H1 (cell line): ENCODE results near the gene ZNF613. TPM values are rescaled to one million over a fixed set of nuclear protein-coding genes. Genes with fewer than 3 reads are reported as not detected.

ENCODE experiments used
- CTCF ChIA-PET: fragments of 300-600 bp; sonication (Branson Sonifier 250); formaldehyde crosslinking; loops from one replicate; lab custom pipeline; 2021; ENCODE audit not compliant: partially characterized antibody; lab: Charles Lee
- POLR2A ChIA-PET: fragments of 300-600 bp; sonication (Branson Sonifier 250); formaldehyde crosslinking; loops from one replicate; lab custom pipeline; 2021; ENCODE audit warnings: inconsistent platforms; ENCODE audit not compliant: partially characterized antibody; lab: Charles Lee
- DNase-seq, 2 experiments: peaks; one replicate each; pipeline versions ENCODE4 v3.0.0 to v3.0.0-alpha.2; 2010 to 2022; ENCODE audit warnings: low spot score in 2 of 2, low read depth in 1 of 2, mixed read lengths in 1 of 2
- FAIRE-seq: peaks from 2 replicates; lab custom pipeline; 2011; peaks lifted over from hg19 to GRCh38; lab: Jason Lieb, UNC
- H2AFZ ChIP-seq: 2 replicates; pipeline ENCODE4 v1.8.1; 2012; ENCODE audit warnings: low read length, inconsistent platforms
- H2AK5ac ChIP-seq: 2 replicates; pipeline ENCODE4 v1.6.1; 2013; ENCODE audit warnings: low read depth, low read length
- H2BK120ac ChIP-seq: replicated peaks from 2 replicates; pipeline ENCODE3; 2013; ENCODE audit warnings: low read depth, low read length, inconsistent platforms
- H2BK12ac ChIP-seq: 2 replicates; pipeline ENCODE4 v1.6.1; 2013; ENCODE audit warnings: low read depth, low read length
- H2BK15ac ChIP-seq: 2 replicates; pipeline ENCODE4 v1.6.1; 2013; ENCODE audit warnings: low read length
- H2BK20ac ChIP-seq: 2 replicates; pipeline ENCODE4 v1.6.1; 2013; ENCODE audit warnings: low read length
- H2BK5ac ChIP-seq: 2 replicates; pipeline ENCODE4 v1.6.1; 2013; ENCODE audit warnings: low read depth, low read length
- H3K14ac ChIP-seq: 2 replicates; pipeline ENCODE4 v1.6.1; 2013; ENCODE audit warnings: inconsistent platforms; ENCODE audit not compliant: insufficient read length
- H3K18ac ChIP-seq: 2 replicates; pipeline ENCODE4 v1.6.1; 2013; ENCODE audit warnings: low read length; ENCODE audit errors: extremely low read depth
- H3K23ac ChIP-seq: 2 replicates; pipeline ENCODE4 v1.6.1; 2013; ENCODE audit warnings: inconsistent platforms; ENCODE audit not compliant: insufficient read length
- H3K23me2 ChIP-seq: 2 replicates; pipeline ENCODE4 v1.6.1; 2013; ENCODE audit warnings: low read depth, low read length
- H3K27ac ChIP-seq: 2 replicates; pipeline ENCODE4 v1.6.1; 2011; ENCODE audit warnings: low read depth, low read length, inconsistent platforms
- H3K27me3 ChIP-seq, 4 experiments: replicated peaks in 1 of 4; 1 replicate in 1 of 4; 2 replicates in 3 of 4; pipeline versions ENCODE4 v1.6.1 to v1.8.1; 2011 to 2013; ENCODE audit warnings: low read length in 3 of 4, mild to moderate bottlenecking in 3 of 4, inconsistent platforms in 2 of 4, mixed read lengths in 2 of 4, moderate library complexity in 1 of 4; ENCODE audit not compliant: control insufficient read depth in 3 of 4, insufficient read depth in 3 of 4; ENCODE audit errors: extremely low read depth in 1 of 4
- H3K36me3 ChIP-seq, 4 experiments: 2 replicates each; pipeline versions ENCODE4 v1.6.1 to v1.8.1; 2011 to 2013; ENCODE audit warnings: mild to moderate bottlenecking in 4 of 4, low read length in 3 of 4, moderate library complexity in 2 of 4, control low read depth in 1 of 4, inconsistent platforms in 1 of 4; ENCODE audit not compliant: insufficient read depth in 4 of 4, control insufficient read depth in 2 of 4
- H3K4ac ChIP-seq: replicated peaks from 2 replicates; pipeline ENCODE3; 2013; ENCODE audit warnings: low read length, low read depth, mixed read lengths, inconsistent platforms; ENCODE audit not compliant: insufficient read length
- H3K4me1 ChIP-seq, 4 experiments: replicated peaks in 1 of 4; 1 replicate in 1 of 4; 2 replicates in 3 of 4; pipeline versions ENCODE4 v1.6.1 to v1.8.1; 2011 to 2013; ENCODE audit warnings: low read length in 3 of 4, inconsistent platforms in 2 of 4, mixed read lengths in 1 of 4; ENCODE audit not compliant: insufficient read depth in 4 of 4, control insufficient read depth in 3 of 4
- H3K4me2 ChIP-seq, 2 experiments: 2 replicates each; pipeline versions ENCODE4 v1.6.1 to v1.8.1; 2011 to 2013; ENCODE audit warnings: low read depth in 2 of 2, low read length in 2 of 2, control low read depth in 1 of 2, inconsistent platforms in 1 of 2, mild to moderate bottlenecking in 1 of 2; ENCODE audit not compliant: insufficient read depth in 1 of 2
- H3K4me3 ChIP-seq, 4 experiments: fragments of 200-600, 300-600 bp in 1 of 4; sonication (generic), shearing (Covaris generic), sonication (Bioruptor Twin) in 1 of 4; 2 replicates each; pipeline versions ENCODE4 v1.5.1 to v1.8.1; 2011 to 2016; ENCODE audit warnings: low read length in 4 of 4, low read depth in 3 of 4, control low read depth in 2 of 4, inconsistent platforms in 2 of 4, mild to moderate bottlenecking in 2 of 4, mixed read lengths in 1 of 4, moderate library complexity in 1 of 4; ENCODE audit not compliant: insufficient read depth in 2 of 4; ENCODE audit errors: extremely low read depth in 1 of 4
- H3K56ac ChIP-seq: replicated peaks from 2 replicates; pipeline ENCODE3; 2013; ENCODE audit warnings: low read depth, mild to moderate bottlenecking, mixed read lengths, low read length, inconsistent platforms; ENCODE audit not compliant: insufficient read length
- H3K79me1 ChIP-seq: 2 replicates; pipeline ENCODE4 v1.6.1; 2013; ENCODE audit warnings: low read depth, low read length, control low read depth
- H3K79me2 ChIP-seq, 2 experiments: 2 replicates each; pipeline versions ENCODE4 v1.6.1 to v1.8.1; 2012 to 2013; ENCODE audit warnings: low read length in 2 of 2, mild to moderate bottlenecking in 2 of 2, inconsistent platforms in 1 of 2; ENCODE audit not compliant: insufficient read depth in 2 of 2, control insufficient read depth in 1 of 2
- H3K9ac ChIP-seq, 4 experiments: replicated peaks in 1 of 4; 1 replicate in 1 of 4; 2 replicates in 3 of 4; pipeline versions ENCODE4 v1.6.1 to v1.8.1; 2011 to 2013; ENCODE audit warnings: low read depth in 3 of 4, low read length in 3 of 4, control low read depth in 2 of 4, mild to moderate bottlenecking in 2 of 4, moderate library complexity in 2 of 4, inconsistent platforms in 1 of 4; ENCODE audit errors: extremely low read depth in 1 of 4
- H3K9me3 ChIP-seq, 2 experiments: 2 replicates each; pipeline versions ENCODE4 v1.6.1 to v1.8.1; 2012 to 2013; ENCODE audit warnings: mild to moderate bottlenecking in 2 of 2, moderate library complexity in 2 of 2, control low read depth in 1 of 2, inconsistent platforms in 1 of 2, low read depth in 1 of 2, low read length in 1 of 2, mixed read lengths in 1 of 2; ENCODE audit not compliant: insufficient read depth in 2 of 2
- H4K20me1 ChIP-seq, 2 experiments: replicated peaks in 1 of 2; 2 replicates each; pipeline versions ENCODE3 to v1.8.1; 2011 to 2013; ENCODE audit warnings: inconsistent platforms in 2 of 2, low read length in 2 of 2, mild to moderate bottlenecking in 1 of 2; ENCODE audit not compliant: insufficient read depth in 2 of 2, control insufficient read depth in 1 of 2
- H4K5ac ChIP-seq: 2 replicates; pipeline ENCODE4 v1.6.1; 2013; ENCODE audit warnings: low read length, low read depth, mixed read lengths, inconsistent platforms; ENCODE audit not compliant: insufficient read length
- H4K8ac ChIP-seq: 2 replicates; pipeline ENCODE4 v1.8.0; 2013; ENCODE audit warnings: mild to moderate bottlenecking, moderate library complexity, low read length, inconsistent platforms; ENCODE audit not compliant: insufficient read depth; ENCODE audit errors: extremely low read depth
- H4K91ac ChIP-seq: replicated peaks from 2 replicates; pipeline ENCODE3; 2013; ENCODE audit warnings: low read length, mixed read lengths, inconsistent platforms; ENCODE audit not compliant: insufficient read length
- ASH2L ChIP-seq: fragments of 200-600, 300-600 bp; sonication (generic); IDR thresholded peaks from one replicate; pipeline ENCODE4 v1.7.1; 2017; ENCODE audit warnings: low read length
- BCL11A ChIP-seq, 2 experiments: IDR thresholded peaks; one replicate each; pipeline ENCODE4 v1.6.1; 2011; ENCODE audit warnings: low read depth in 2 of 2, low read length in 2 of 2, mild to moderate bottlenecking in 2 of 2
- GABPA ChIP-seq: IDR thresholded peaks from 2 replicates; pipeline ENCODE4 v1.6.1; 2011; ENCODE audit warnings: mild to moderate bottlenecking, low read length, moderate library complexity, borderline replicate concordance; ENCODE audit not compliant: insufficient read depth
- JUN ChIP-seq: IDR thresholded peaks from 2 replicates; pipeline ENCODE4 v1.6.1; 2011; ENCODE audit warnings: low read depth, mild to moderate bottlenecking, improper control_type of control experiment, low read length
- RBBP5 ChIP-seq: IDR thresholded peaks from 2 replicates; pipeline ENCODE4 v1.7.1; 2012; ENCODE audit warnings: low read depth, mild to moderate bottlenecking, inconsistent platforms, low read length, moderate library complexity, borderline replicate concordance
- RNF2 ChIP-seq: fragments of 200-900, 300-1000 bp; sonication (generic); IDR thresholded peaks from 2 replicates; pipeline ENCODE4 v1.7.1; 2016; ENCODE audit warnings: borderline replicate concordance, low read depth, mild to moderate bottlenecking, antibody characterized with exemption, low read length; ENCODE audit not compliant: poor library complexity, severe bottlenecking; ENCODE audit errors: missing control alignments
- SIRT6 ChIP-seq: IDR thresholded peaks from one replicate; pipeline ENCODE4 v1.7.1; 2012; ENCODE audit warnings: low read length, inconsistent platforms
- SP4 ChIP-seq: IDR thresholded peaks from 2 replicates; pipeline ENCODE4 v1.6.1; 2012; ENCODE audit warnings: low read length, inconsistent platforms
- TAF1 ChIP-seq: IDR thresholded peaks from 2 replicates; pipeline ENCODE4 v1.6.1; 2011; ENCODE audit warnings: mild to moderate bottlenecking, low read depth, low read length
- WGBS, 2 experiments: shearing (Covaris generic) in 1 of 2; methylation state at CpG; one replicate each; pipeline versions ENCODE4 v1.1.6 to v1.1.7; 2013 to 2015; ENCODE audit warnings: low lambda C conversion rate in 2 of 2, mixed read lengths in 2 of 2, inconsistent platforms in 1 of 2, low coverage in 1 of 2, missing lambda C conversion rate in 1 of 2; ENCODE audit not compliant: insufficient replicate concordance in 2 of 2, insufficient coverage in 1 of 2, insufficient read length in 1 of 2; ENCODE audit errors: extremely low coverage in 1 of 2, missing lambda C conversion rate in 1 of 2; 5-methylcytosine and 5-hydroxymethylcytosine counted together
- polyA plus RNA-seq, 7 experiments: library from polyadenylated mRNA; depleted of rRNA in 3 of 7; stranded (reverse) in 5 of 7; unstranded in 2 of 7; fragments of >200 nt in 5 of 7; fragments of 200-250 nt in 2 of 7; gene quantifications; 1 replicate in 5 of 7; 2 replicates in 1 of 7; 4 replicates in 1 of 7; pipeline versions ENCODE4 v1.2.1 to v1.2.3, GENCODE V29; 2011 to 2013; ENCODE audit warnings: missing spikeins in 2 of 7, mixed read lengths in 2 of 7
- total RNA-seq: library from RNA; stranded (reverse); fragmentation: NEBNext Ultra II Directional; extraction: Animal tissue kit (Norgen Biotek cat#: 25700); gene quantifications from 2 replicates; pipeline ENCODE4 v1.2.1, GENCODE V29; 2021
- TF ChIP-seq, protein P1 (sequence below): IDR thresholded peaks from 2 replicates; pipeline ENCODE4 v1.6.1; 2012; ENCODE audit warnings: inconsistent platforms

ZNF613 gene
- total and polyA plus RNA-seq, 2 of the 8 experiments (the other 6 are each of a cell fraction or from before 2014, with no cell fraction given), result 4.7 to 14.2 TPM

DNA sequence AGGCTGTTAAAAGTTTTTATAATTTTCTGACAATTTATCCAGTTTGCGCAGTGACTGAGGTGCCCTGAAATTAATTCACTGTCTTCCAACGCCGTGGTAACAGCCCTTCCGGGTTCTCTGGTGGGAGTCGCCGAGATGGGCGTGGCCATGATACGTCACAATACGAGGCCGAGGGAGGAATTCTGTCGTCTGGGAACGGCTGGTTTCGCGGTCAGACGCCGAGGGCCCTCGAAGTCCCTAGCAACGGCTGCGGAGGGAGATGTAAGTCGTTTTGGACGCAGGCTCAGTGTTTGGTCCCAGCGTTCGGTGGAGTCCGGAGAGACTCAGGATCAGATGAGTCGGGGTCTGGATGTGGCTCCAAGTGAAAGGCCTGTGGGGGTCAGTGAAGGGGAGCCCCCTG, 21.7 kb downstream of the ZNF613 start:
- CTCF ChIA-PET, result no interaction called here
- Histone ChIP-seq H3K27ac (no peak overlapping the region), H4K8ac (no peak overlapping the region; the same call in 1 of the 2 replicates), H3K9me3 (peaks cover 69 to 82% of the 10 kb centered on the region in 2 experiments), H2AFZ (no peak overlapping the region), H3K9ac (no peak overlapping the region), H3K79me1 (0 out of 2 replicates have a peak, but pooled peaks cover 2% of the 10 kb centered on the region), H3K36me3 (peaks cover 13 to 29% (median 23%) of the 10 kb centered on the region in 4 experiments), H3K79me2 (no peaks in the 10 kb centered on the region), H4K91ac (no peak overlapping the region), H3K18ac (no peak overlapping the region), H3K14ac (no peak overlapping the region), H3K4me1 (no peaks in the 10 kb centered on the region), H3K4ac (no peak overlapping the region), H2BK12ac (no peak overlapping the region), H4K5ac (no peak overlapping the region), H3K4me3 (no peak overlapping the region), H3K23ac (no peak overlapping the region), H2BK5ac (no peak overlapping the region), H3K56ac (no peak overlapping the region), H3K4me2 (no peak overlapping the region), H2AK5ac (no peak overlapping the region), H3K23me2 (no peaks in the 10 kb centered on the region), H4K20me1 (no peaks in the 10 kb centered on the region), H2BK15ac (no peak overlapping the region), H3K27me3 (no peaks in the 10 kb centered on the region), H2BK120ac (no peak overlapping the region), H2BK20ac (no peak overlapping the region)
- POLR2A ChIA-PET, result no interaction called here
- no peak for FAIRE-seq
- 95% methylated on average over 25 of the region's 25 CpGs; no CpG with 5 or more reads in 1 of the 2 experiments for WGBS, 2 experiments
- no peak for DNase-seq
- TF ChIP-seq SIRT6 (no peak), RNF2 (no peak), RBBP5 (no peak), BCL11A (IDR thresholded peaks at IDR 0.05; ENCODE audit: low read depth in 2 of 2, low read length in 2 of 2) (no peak), ASH2L (no peak), SP4 (no peak), GABPA (no peak), JUN (no peak), TAF1 (no peak)
- TF ChIP-seq, protein P1, sequence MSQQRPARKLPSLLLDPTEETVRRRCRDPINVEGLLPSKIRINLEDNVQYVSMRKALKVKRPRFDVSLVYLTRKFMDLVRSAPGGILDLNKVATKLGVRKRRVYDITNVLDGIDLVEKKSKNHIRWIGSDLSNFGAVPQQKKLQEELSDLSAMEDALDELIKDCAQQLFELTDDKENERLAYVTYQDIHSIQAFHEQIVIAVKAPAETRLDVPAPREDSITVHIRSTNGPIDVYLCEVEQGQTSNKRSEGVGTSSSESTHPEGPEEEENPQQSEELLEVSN, result no peak
